Endothelial cell of umbilical vein (primary cell): Measurements from ENCODE around the gene UNC5B. TPM values are rescaled to one million over a fixed set of nuclear protein-coding genes. Genes with fewer than 3 reads are reported as not detected.

Experiments
- BruUV-seq: library from RNA; stranded (reverse); fragments of 400-500 nt; replicated peaks from 2 replicates; lab custom pipeline; 2021; lab: Mats Ljungman, UMichigan
- CTCF ChIA-PET: fragments of 300-600, 350-600 bp; sonication (Branson Sonifier 250); formaldehyde crosslinking; loops from one replicate; lab custom pipeline; 2021; ENCODE audit warnings: antibody characterized with exemption, inconsistent platforms; lab: Charles Lee
- POLR2A ChIA-PET: fragments of 300-600, 350-600 bp; sonication (Branson Sonifier 250); formaldehyde crosslinking; loops from one replicate; lab custom pipeline; 2021; ENCODE audit warnings: antibody characterized with exemption, inconsistent platforms; lab: Charles Lee
- DNase-seq: peaks from one replicate; pipeline ENCODE4 v3.0.0-alpha.2; 2011; ENCODE audit warnings: low read depth, low spot score
- FAIRE-seq: peaks from 2 replicates; lab custom pipeline; 2011; peaks lifted over from hg19 to GRCh38; lab: Jason Lieb, UNC
- H2AFZ ChIP-seq: 2 replicates; pipeline ENCODE4 v1.6.0; 2012; ENCODE audit warnings: low read depth, low read length, control low read depth, inconsistent platforms
- H3K27ac ChIP-seq: 2 replicates; pipeline ENCODE4 v1.5.1; 2011; ENCODE audit warnings: low read depth, mild to moderate bottlenecking, control low read depth, low read length, moderate library complexity; ENCODE audit not compliant: insufficient read depth
- H3K27me3 ChIP-seq, 2 experiments: 2 replicates each; pipeline versions ENCODE4 v1.6.0 to v1.6.1; 2011; ENCODE audit warnings: low read length in 2 of 2, mixed read lengths in 1 of 2; ENCODE audit not compliant: control insufficient read depth in 2 of 2, insufficient read depth in 2 of 2
- H3K36me3 ChIP-seq, 2 experiments: 2 replicates in 1 of 2; 3 replicates in 1 of 2; pipeline ENCODE4 v1.5.1; 2011; ENCODE audit warnings: low read length in 2 of 2, mild to moderate bottlenecking in 1 of 2, moderate library complexity in 1 of 2; ENCODE audit not compliant: control insufficient read depth in 2 of 2, insufficient read depth in 2 of 2; ENCODE audit errors: extremely low read depth in 1 of 2
- H3K4me1 ChIP-seq: 3 replicates; pipeline ENCODE4 v1.5.1; 2011; ENCODE audit warnings: mild to moderate bottlenecking, low read length; ENCODE audit not compliant: control insufficient read depth, insufficient read depth; ENCODE audit errors: extremely low read depth
- H3K4me2 ChIP-seq: 2 replicates; pipeline ENCODE4 v1.6.1; 2011; ENCODE audit warnings: low read length, control low read depth, mixed read lengths; ENCODE audit not compliant: insufficient read depth
- H3K4me3 ChIP-seq, 3 experiments: fragments of 200-600 bp in 1 of 3; sonication (generic), shearing (Covaris generic) in 1 of 3; replicated peaks in 1 of 3; 2 replicates each; pipeline ENCODE4 v1.5.1; 2011 to 2016; ENCODE audit warnings: control low read depth in 3 of 3, low read length in 3 of 3, mild to moderate bottlenecking in 2 of 3, inconsistent platforms in 1 of 3, low read depth in 1 of 3, moderate library complexity in 1 of 3; ENCODE audit not compliant: insufficient read depth in 1 of 3
- H3K79me2 ChIP-seq: 2 replicates; pipeline ENCODE4 v1.6.0; 2012; ENCODE audit warnings: low read length, inconsistent platforms; ENCODE audit not compliant: control insufficient read depth, insufficient read depth
- H3K9ac ChIP-seq: replicated peaks from 2 replicates; pipeline ENCODE3; 2011; ENCODE audit warnings: low read length, control low read depth; ENCODE audit not compliant: insufficient read depth; ENCODE audit errors: extremely low read depth
- H3K9me1 ChIP-seq: replicated peaks from 3 replicates; pipeline ENCODE4 v1.6.0; 2011; ENCODE audit warnings: mild to moderate bottlenecking, low read length; ENCODE audit not compliant: control insufficient read depth, insufficient read depth; ENCODE audit errors: extremely low read depth
- H3K9me3 ChIP-seq: replicated peaks from 2 replicates; pipeline ENCODE4 v1.5.1; 2012; ENCODE audit warnings: low read length, inconsistent platforms; ENCODE audit not compliant: control insufficient read depth, insufficient read depth
- H4K20me1 ChIP-seq: replicated peaks from 2 replicates; pipeline ENCODE3; 2011; ENCODE audit warnings: mild to moderate bottlenecking, low read length; ENCODE audit not compliant: control insufficient read depth, insufficient read depth; ENCODE audit errors: extremely low read depth
- EZH2 ChIP-seq: IDR thresholded peaks from 2 replicates; pipeline ENCODE4 v1.6.1; 2012; ENCODE audit warnings: borderline replicate concordance, low read depth, mild to moderate bottlenecking, moderate library complexity, low read length, inconsistent platforms; ENCODE audit not compliant: severe bottlenecking
- FOS ChIP-seq: IDR thresholded peaks from 2 replicates; pipeline ENCODE4 v1.6.1; 2011; ENCODE audit warnings: mild to moderate bottlenecking, low read length, moderate library complexity, borderline replicate concordance; ENCODE audit not compliant: insufficient read depth
- GATA2 ChIP-seq: IDR thresholded peaks from 2 replicates; pipeline ENCODE4 v1.7.0; 2011; ENCODE audit warnings: low read depth, mild to moderate bottlenecking, moderate library complexity, mixed read lengths, low read length; ENCODE audit not compliant: insufficient read length, insufficient read depth
- JUN ChIP-seq: IDR thresholded peaks from 2 replicates; pipeline ENCODE4 v1.6.1; 2011; ENCODE audit warnings: borderline replicate concordance, low read depth; ENCODE audit not compliant: insufficient read length, insufficient read depth
- MYC ChIP-seq: IDR thresholded peaks from one replicate; pipeline ENCODE4 v1.6.1; 2011; ENCODE audit warnings: mild to moderate bottlenecking, low read depth, low read length
- POLR2A ChIP-seq: IDR thresholded peaks from 2 replicates; pipeline ENCODE4 v1.6.1; 2012; ENCODE audit warnings: low read depth, mild to moderate bottlenecking, control low read depth, low read length
- POLR2AphosphoS5 ChIP-seq: IDR thresholded peaks from 2 replicates; pipeline ENCODE4 v1.6.1; 2012; ENCODE audit warnings: low read depth, mild to moderate bottlenecking, control low read depth, low read length, moderate library complexity; ENCODE audit not compliant: insufficient read depth
- dilution Hi-C: fragments of 300-500 bp; cut with MboI; formaldehyde crosslinking; loops from one replicate; pipeline ENCODE4 v1.15.0; 2019; ENCODE audit warnings: low sequenced_read_pairs; ENCODE audit not compliant: extremely low pct_ligation_motif_present
- intact Hi-C: fragments of 100-400 bp; cut with micrococcal nuclease; formaldehyde crosslinking; loops from one replicate; pipeline ENCODE4 v1.10.0; 2022
- polyA plus RNA-seq, 4 experiments: library from polyadenylated mRNA; depleted of rRNA in 3 of 4; stranded (reverse) in 3 of 4; unstranded in 1 of 4; fragments of >200 nt; gene quantifications; 2 replicates each; pipeline versions ENCODE4 v1.2.1 to v1.2.3, GENCODE V29; 2011 to 2012; ENCODE audit warnings: missing spikeins in 1 of 4
- total RNA-seq: library from RNA; stranded (reverse); gene quantifications from 2 replicates; pipeline ENCODE4 v1.2.3, GENCODE V29; 2021
- TF ChIP-seq, protein P1 (sequence below), 2 donors: IDR thresholded peaks; 1 replicate in 1 of 2; 2 replicates in 1 of 2; pipeline ENCODE4 v1.5.1; 2011; ENCODE audit warnings: low read length in 2 of 2, mild to moderate bottlenecking in 2 of 2, moderate library complexity in 2 of 2, control low read depth in 1 of 2, inconsistent platforms in 1 of 2, low read depth in 1 of 2; ENCODE audit not compliant: insufficient read depth in 1 of 2; ENCODE audit errors: extremely low read depth in 1 of 2
- TF ChIP-seq, protein P2 (sequence below): IDR thresholded peaks from 2 replicates; pipeline ENCODE4 v1.6.1; 2011; ENCODE audit not compliant: insufficient read depth, insufficient read length

UNC5B gene
- total and polyA plus RNA-seq, 2 donors (not counting 3 experiments of a cell fraction or from before 2014, with no cell fraction given): 0.39 to 2.5 TPM

DNA sequence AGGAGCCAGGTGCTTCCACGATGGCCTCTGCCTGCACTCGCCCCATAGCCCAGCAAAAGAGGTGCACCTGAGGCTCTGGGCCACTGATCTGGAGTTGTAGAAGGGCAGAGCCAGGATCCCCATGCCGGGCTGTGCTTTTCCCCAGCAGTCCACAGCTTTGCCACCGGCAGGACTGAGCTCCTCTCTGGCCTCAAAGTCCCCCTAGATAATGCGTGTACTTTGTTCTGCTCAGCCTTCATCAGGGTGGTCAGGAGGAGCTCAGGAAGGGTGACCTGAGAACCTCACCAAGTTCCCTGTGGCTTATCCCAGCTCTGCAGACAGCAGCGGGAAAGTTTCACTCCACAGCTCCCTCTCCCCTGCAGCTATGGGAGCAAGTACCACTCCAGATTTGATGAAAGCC lies 27.9 kb upstream of the UNC5B start:
- FAIRE-seq: no peak
- dilution Hi-C loops (no loop called here), intact Hi-C loops (no loop called here)
- H3K4me3 ChIP-seq: no peak overlapping the region
- no peaks in the 10 kb centered on the region for H4K20me1 ChIP-seq
- BruUV-seq: no TSS peak
- H3K9ac ChIP-seq: no peak overlapping the region
- no peaks in the 10 kb centered on the region for H3K9me1 ChIP-seq
- peaks cover 0 to 7% of the 10 kb centered on the region in 2 experiments for H3K27me3 ChIP-seq
- no peaks in the 10 kb centered on the region for H3K4me1 ChIP-seq
- no peak for TF ChIP-seq MYC
- TF ChIP-seq POLR2A: no peak
- TF ChIP-seq FOS: no peak
- TF ChIP-seq GATA2: no peak
- TF ChIP-seq JUN: no peak
- H3K27ac ChIP-seq: no peak overlapping the region
- ChIA-PET CTCF (interaction anchor here (0.8 to 2.6 kb wide), 2 partner anchors 8 to 100 kb away, joined by 3 to 6 read pairs; no protein-coding TSS in a partner anchor), POLR2A (no interaction called here)
- no peaks in the 10 kb centered on the region for H3K36me3 ChIP-seq
- H2AFZ ChIP-seq: no peak overlapping the region
- H3K9me3 ChIP-seq: no peaks in the 10 kb centered on the region
- H3K4me2 ChIP-seq: no peak overlapping the region
- H3K79me2 ChIP-seq: no peaks in the 10 kb centered on the region
- DNase-seq: no peak

DNA sequence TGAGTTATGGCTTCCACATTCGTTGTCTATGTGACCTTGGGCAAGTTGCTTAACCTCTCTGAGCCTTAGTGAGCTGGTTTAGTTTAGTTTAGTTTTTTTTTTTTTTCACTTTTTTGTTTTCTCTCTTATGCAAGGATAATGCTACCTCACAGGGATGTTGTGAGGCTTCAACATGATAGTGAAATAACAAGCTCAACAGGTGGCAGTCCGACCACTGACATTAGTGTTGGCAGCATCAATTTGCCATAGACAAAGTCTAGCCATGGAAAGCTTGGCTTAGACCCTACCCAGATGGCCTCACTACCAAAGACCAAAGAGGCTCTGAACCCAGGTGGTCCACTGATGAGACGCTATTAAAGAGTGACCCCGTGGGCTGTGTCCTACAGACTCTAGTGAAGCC lies 27.2 kb upstream of the UNC5B start:
- Histone ChIP-seq H3K27ac (no peak overlapping the region), H3K9me3 (no peaks in the 10 kb centered on the region), H3K4me3 (no peak overlapping the region), H3K9ac (no peak overlapping the region), H2AFZ (no peak overlapping the region), H3K9me1 (no peaks in the 10 kb centered on the region), H4K20me1 (no peaks in the 10 kb centered on the region), H3K27me3 (peaks cover 0 to 7% of the 10 kb centered on the region in 2 experiments), H3K4me1 (no peaks in the 10 kb centered on the region), H3K79me2 (no peaks in the 10 kb centered on the region), H3K4me2 (no peak overlapping the region), H3K36me3 (no peaks in the 10 kb centered on the region)
- POLR2A ChIA-PET: no interaction called here
- CTCF ChIA-PET: interaction anchor here (0.7 to 2.6 kb wide), 3 partner anchors 9 to 174 kb away, joined by 3 to 6 read pairs (median 5); no protein-coding TSS in a partner anchor
- TF ChIP-seq MYC: no peak
- no peak for TF ChIP-seq POLR2A
- TF ChIP-seq, protein P1, sequence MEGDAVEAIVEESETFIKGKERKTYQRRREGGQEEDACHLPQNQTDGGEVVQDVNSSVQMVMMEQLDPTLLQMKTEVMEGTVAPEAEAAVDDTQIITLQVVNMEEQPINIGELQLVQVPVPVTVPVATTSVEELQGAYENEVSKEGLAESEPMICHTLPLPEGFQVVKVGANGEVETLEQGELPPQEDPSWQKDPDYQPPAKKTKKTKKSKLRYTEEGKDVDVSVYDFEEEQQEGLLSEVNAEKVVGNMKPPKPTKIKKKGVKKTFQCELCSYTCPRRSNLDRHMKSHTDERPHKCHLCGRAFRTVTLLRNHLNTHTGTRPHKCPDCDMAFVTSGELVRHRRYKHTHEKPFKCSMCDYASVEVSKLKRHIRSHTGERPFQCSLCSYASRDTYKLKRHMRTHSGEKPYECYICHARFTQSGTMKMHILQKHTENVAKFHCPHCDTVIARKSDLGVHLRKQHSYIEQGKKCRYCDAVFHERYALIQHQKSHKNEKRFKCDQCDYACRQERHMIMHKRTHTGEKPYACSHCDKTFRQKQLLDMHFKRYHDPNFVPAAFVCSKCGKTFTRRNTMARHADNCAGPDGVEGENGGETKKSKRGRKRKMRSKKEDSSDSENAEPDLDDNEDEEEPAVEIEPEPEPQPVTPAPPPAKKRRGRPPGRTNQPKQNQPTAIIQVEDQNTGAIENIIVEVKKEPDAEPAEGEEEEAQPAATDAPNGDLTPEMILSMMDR (IDR thresholded peaks at IDR 0.05; ENCODE audit: extremely low read depth in 1 of 2, insufficient read depth in 1 of 2, low read depth in 1 of 2, low read length in 2 of 2): no peak
- TF ChIP-seq, protein P2, sequence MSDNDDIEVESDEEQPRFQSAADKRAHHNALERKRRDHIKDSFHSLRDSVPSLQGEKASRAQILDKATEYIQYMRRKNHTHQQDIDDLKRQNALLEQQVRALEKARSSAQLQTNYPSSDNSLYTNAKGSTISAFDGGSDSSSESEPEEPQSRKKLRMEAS: no peak
- no peak for TF ChIP-seq FOS
- no peak for TF ChIP-seq JUN
- TF ChIP-seq EZH2: no peak
- TF ChIP-seq POLR2AphosphoS5: no peak
- TF ChIP-seq GATA2: no peak
- no TSS peak for BruUV-seq
- intact Hi-C loops: no loop called here
- FAIRE-seq: no peak
- no peak for DNase-seq
- dilution Hi-C loops: no loop called here
